Skeletal muscle tissue (tissue), 4 donors: Measurements from ENCODE around the gene NLN. TPM values are rescaled to one million over a fixed set of nuclear protein-coding genes. Genes with fewer than 3 reads are reported as not detected.
A peak's percentile ranks its signal among the peaks of the same experiment; 100 is the strongest.

Experiments used
- H3K27ac ChIP-seq: one replicate; pipeline ENCODE4 v1.7.0; 2013; ENCODE audit warnings: mild to moderate bottlenecking, low read depth, low read length, inconsistent platforms
- H3K27me3 ChIP-seq, 3 donors: one replicate each; pipeline ENCODE4 v1.7.0; 2013; ENCODE audit warnings: low read length in 3 of 3; ENCODE audit not compliant: control insufficient read depth in 3 of 3, insufficient read depth in 3 of 3
- H3K36me3 ChIP-seq, 3 donors: one replicate each; pipeline ENCODE4 v1.7.0; 2013; ENCODE audit warnings: low read length in 3 of 3; ENCODE audit not compliant: control insufficient read depth in 3 of 3, insufficient read depth in 3 of 3
- H3K4me1 ChIP-seq, 3 donors: one replicate each; pipeline ENCODE4 v1.7.0; 2013; ENCODE audit warnings: low read length in 3 of 3, mild to moderate bottlenecking in 3 of 3; ENCODE audit not compliant: control insufficient read depth in 3 of 3, insufficient read depth in 3 of 3
- H3K4me3 ChIP-seq, 3 donors: one replicate each; pipeline ENCODE4 v1.7.0; 2013; ENCODE audit warnings: low read length in 3 of 3
- H3K9ac ChIP-seq, 3 donors: one replicate each; pipeline ENCODE4 v1.7.0; 2013; ENCODE audit warnings: low read length in 3 of 3, mild to moderate bottlenecking in 3 of 3, moderate library complexity in 2 of 3, low read depth in 1 of 3
- H3K9me3 ChIP-seq, 3 donors: one replicate each; pipeline ENCODE4 v1.7.0; 2013; ENCODE audit warnings: low read length in 3 of 3; ENCODE audit not compliant: control insufficient read depth in 3 of 3
- total RNA-seq: library from RNA; depleted of rRNA; stranded (reverse); fragments of >200 nt; gene quantifications from one replicate; pipeline ENCODE4 v1.2.3, GENCODE V29; 2014
- donor health status: Osteomylitis.

The NLN gene
- total RNA-seq, 1 donor from 2014 or later = 18.8 TPM

DNA sequence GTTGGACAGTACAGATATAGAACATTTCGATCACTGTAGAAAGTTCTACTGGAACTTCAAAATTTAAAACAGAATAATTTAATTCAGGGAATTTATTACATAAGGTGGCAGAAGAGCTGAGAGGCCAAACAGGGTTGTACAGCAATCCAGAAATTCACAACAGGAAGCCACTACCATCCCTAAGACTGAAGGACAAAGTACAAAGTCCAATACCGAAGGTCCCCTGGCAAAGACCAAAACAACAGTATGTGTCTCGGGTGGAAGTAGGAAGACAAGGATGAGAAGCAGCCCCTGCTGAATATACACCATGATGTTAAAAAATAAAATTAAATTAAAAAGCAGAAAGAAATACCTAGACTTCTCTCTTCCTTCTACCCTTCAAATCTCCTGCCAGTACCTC, 20.0 kb upstream of the NLN start:
- Histone ChIP-seq H3K36me3 (peaks cover 0 to 15% (median 2%) of the 10 kb centered on the region in 3 donors), H3K27me3 (no peaks in the 10 kb centered on the region), H3K4me1 (peaks cover 0 to 1% (median 0%) of the 10 kb centered on the region in 3 donors), H3K4me3 (no peak overlapping the region), H3K9me3 (no peaks in the 10 kb centered on the region), H3K9ac (no peak overlapping the region), H3K27ac (no peak overlapping the region)

DNA sequence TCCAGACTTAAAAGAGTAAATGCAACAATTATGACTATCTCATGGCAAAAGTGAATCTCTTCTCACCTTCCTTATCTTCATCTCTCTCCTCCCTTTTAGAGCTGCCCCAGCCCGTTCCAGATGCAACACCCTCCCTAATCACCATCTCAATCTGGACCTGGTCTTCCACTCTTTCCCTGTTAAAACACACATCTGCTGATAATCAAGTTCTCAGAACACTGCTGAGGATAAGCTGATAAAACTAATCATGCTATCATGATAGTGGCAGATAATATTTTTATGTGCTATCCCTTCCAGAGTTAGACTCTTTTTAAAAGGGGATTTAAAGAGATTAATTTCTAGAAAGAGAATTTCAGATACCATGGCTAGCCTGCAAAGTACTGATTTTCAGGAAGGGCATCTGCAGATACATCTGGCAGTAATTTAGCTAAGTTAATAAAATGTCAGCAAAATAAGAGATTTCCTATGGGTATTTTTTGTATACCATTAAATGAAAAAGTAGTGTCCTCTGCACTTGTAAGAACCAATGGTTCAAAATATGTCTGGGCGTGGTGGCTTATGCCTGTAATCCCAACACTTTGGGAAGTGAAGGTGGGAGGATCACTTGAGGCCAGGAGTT, 17.3 kb upstream of the NLN start:
- H3K4me3 ChIP-seq = no peak overlapping the region
- H3K4me1 ChIP-seq = no peaks in the 10 kb centered on the region
- no peaks in the 10 kb centered on the region for H3K27me3 ChIP-seq
- H3K36me3 ChIP-seq = peaks cover 0 to 15% (median 4%) of the 10 kb centered on the region in 3 donors
- no peaks in the 10 kb centered on the region for H3K9me3 ChIP-seq
- no peak overlapping the region for H3K27ac ChIP-seq
- no peak overlapping the region for H3K9ac ChIP-seq

DNA sequence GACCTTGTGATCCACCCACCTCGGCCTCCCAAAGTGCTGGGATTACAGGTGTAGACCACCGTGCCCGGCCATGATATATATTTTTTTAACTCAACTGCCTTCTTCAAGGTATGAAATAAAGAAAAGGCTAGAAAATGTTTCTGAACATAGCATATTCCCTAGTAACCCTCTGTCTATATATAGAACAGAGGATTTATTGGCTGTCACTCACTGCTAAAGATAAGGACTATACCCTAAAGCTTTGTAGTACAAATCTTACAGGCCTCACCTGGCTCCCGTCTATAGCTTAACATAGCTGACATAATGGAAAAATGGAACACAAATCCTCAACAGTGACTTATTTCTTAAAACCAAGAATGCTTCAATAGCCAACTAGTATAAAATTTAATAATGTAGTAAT, 14.3 kb upstream of the NLN start:
- Histone ChIP-seq H3K9ac (no peak overlapping the region), H3K4me3 (no peak overlapping the region), H3K27ac (no peak overlapping the region), H3K27me3 (no peaks in the 10 kb centered on the region), H3K4me1 (no peaks in the 10 kb centered on the region), H3K36me3 (peaks cover 0 to 18% (median 13%) of the 10 kb centered on the region in 3 donors), H3K9me3 (no peaks in the 10 kb centered on the region)

DNA sequence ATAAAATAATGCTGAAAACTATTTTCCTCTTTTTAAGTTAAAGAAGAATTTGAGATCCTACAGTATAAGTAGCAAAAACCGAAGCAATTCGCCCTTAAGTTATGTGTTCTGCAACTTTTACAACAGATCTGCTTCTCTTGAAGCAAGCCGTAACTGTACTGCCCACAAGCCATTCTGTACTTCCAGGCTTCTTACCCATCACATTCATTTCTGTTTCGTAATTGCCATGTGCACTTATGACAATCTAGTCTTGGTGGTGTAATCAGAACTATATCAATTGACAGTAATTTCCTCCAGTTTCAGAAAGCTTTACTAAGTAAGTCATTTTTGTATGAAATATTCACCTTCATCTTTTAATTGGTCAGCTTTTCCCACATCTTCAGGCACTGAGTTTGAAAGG, 13.9 kb upstream of the NLN start:
- H3K27ac ChIP-seq = no peak overlapping the region
- no peaks in the 10 kb centered on the region for H3K27me3 ChIP-seq
- H3K9ac ChIP-seq = no peak overlapping the region
- H3K36me3 ChIP-seq = peaks cover 0 to 16% (median 13%) of the 10 kb centered on the region in 3 donors
- H3K4me3 ChIP-seq = no peak overlapping the region
- H3K4me1 ChIP-seq = no peaks in the 10 kb centered on the region
- no peaks in the 10 kb centered on the region for H3K9me3 ChIP-seq

DNA sequence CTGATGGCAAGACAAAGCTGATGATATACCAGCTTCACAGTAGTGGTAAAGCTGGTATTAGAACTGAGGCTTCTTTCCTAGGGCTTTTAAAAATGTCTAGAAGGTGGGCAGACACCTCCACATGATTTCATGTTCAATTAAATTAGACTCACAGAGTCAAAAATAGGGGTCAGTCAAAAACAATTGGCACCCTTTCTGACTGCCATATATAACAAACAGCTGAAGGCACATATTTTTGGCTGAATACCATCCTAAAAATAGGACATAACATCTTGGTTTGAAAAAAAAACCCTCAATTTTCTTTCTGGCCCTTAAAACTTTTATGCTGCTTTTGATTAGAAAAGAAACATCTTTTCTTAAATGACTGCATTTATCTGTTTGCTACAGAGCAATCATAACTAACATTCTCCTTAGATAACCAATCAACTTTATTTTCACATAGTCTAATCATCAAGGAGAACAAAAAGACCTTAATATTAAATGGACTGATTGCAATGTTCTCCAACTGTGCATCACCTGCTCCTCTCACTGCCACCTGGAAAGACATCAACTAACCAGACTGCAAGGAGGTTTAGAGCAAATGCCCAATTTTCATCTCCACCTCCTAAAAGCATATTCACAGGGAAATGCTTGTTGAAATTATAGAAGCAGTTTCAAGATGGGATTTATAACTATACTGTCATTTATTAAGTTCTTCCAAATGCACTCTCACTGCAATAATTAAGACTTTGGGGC, 3.3 kb upstream of the NLN start:
- Histone ChIP-seq H3K27me3 (no peaks in the 10 kb centered on the region), H3K36me3 (no peaks in the 10 kb centered on the region), H3K4me1 (peaks cover 10 to 23% (median 15%) of the 10 kb centered on the region in 3 donors), H3K27ac (no peak overlapping the region), H3K4me3 (no peak overlapping the region), H3K9me3 (no peaks in the 10 kb centered on the region), H3K9ac (no peak overlapping the region)

- H3K27me3 ChIP-seq = no peaks in the 10 kb centered on the region
- peak overlapping the region; percentile 79 to 88 (median 85) for H3K9ac ChIP-seq
- H3K36me3 ChIP-seq = no peaks in the 10 kb centered on the region
- peaks cover 10 to 29% (median 20%) of the 10 kb centered on the region in 3 donors for H3K4me1 ChIP-seq
- no peaks in the 10 kb centered on the region for H3K9me3 ChIP-seq
- peak overlapping the region; percentile 56 for H3K27ac ChIP-seq
- H3K4me3 ChIP-seq = peak overlapping the region; percentile 81 to 88 (median 84)
These were observed 820 bp upstream of the NLN start for GRCh38 chr5:65721050-65721719.

- Histone ChIP-seq H3K9me3 (no peaks in the 10 kb centered on the region), H3K9ac (peak overlapping the region; percentile 76 to 88 (median 80)), H3K27ac (peak overlapping the region; percentile 2), H3K4me3 (peak overlapping the region; percentile 81 to 96 (median 84)), H3K4me1 (peaks cover 10 to 29% (median 20%) of the 10 kb centered on the region in 3 donors), H3K36me3 (no peaks in the 10 kb centered on the region), H3K27me3 (no peaks in the 10 kb centered on the region)
These were observed 784 bp downstream of the NLN start for GRCh38 chr5:65722575-65723403.

DNA sequence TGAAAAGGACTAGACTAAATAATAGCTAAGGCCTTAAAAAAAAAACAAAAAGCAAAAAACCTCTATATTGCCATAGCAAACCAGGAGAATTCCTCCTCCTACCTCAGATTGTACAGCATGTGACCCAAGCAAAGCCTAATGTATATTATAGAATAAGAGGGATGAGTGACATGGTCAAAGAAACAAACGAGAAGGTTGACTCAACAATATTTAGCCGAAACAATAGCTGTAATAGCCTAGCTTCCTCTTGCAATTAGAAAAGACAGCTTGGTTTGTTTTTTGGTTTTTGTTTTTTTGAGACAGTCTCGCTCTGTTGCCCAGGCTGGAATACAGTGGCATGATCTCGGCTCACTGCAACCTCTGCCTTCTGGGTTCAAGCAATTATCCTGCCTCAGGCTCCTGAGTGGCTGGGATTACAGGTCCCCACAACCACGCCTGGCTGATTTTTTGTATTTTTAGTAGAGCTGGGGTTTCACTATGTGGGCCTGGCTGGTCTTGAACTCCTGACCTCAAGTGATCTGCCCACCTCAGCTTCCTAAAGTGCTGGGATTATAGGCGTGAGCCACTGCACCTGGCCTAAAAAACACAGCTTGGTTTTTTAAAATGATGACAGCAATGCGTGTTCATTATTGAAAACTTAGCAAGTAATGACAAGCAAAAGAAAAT, 5.6 kb downstream of the NLN start:
- Histone ChIP-seq H3K36me3 (no peaks in the 10 kb centered on the region), H3K27me3 (no peaks in the 10 kb centered on the region), H3K9me3 (no peaks in the 10 kb centered on the region), H3K4me1 (peaks cover 3 to 14% (median 8%) of the 10 kb centered on the region in 3 donors), H3K4me3 (no peak overlapping the region), H3K9ac (no peak overlapping the region), H3K27ac (no peak overlapping the region)

DNA sequence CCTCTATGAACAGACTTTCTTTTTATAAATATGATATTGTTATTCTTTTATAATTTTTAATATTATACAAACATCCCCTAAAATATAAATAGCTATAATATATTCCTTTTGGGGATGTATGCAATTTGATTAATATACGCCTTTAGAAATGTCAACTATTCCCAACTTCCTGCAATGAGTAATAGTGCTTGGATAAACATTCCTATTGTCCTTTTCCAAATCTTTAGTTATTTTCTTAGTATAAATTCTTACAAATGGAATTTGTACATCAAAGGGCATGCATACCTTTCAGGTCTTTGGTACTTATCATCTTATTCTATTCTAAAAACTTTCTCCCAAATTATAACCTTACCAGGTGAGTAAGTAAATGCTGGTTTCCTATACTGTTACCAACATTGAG, 6.2 kb downstream of the NLN start:
- Histone ChIP-seq H3K27ac (no peak overlapping the region), H3K4me1 (peaks cover 1 to 8% (median 6%) of the 10 kb centered on the region in 3 donors), H3K27me3 (no peaks in the 10 kb centered on the region), H3K4me3 (no peak overlapping the region), H3K36me3 (no peaks in the 10 kb centered on the region), H3K9ac (no peak overlapping the region), H3K9me3 (no peaks in the 10 kb centered on the region)
